Stimulated activated CD4-positive, alpha-beta T cell treated with anti-CD3 and anti-CD28 coated beads, TNF-alpha, amount 100 ng/mL, for 24 hours (primary cell): ENCODE results near the gene ATL1.
"Not testable (repeated sequence)": the region's sequence is repeated elsewhere in the genome, so short reads cannot be mapped to it uniquely, and the experiment has no call there.

Experiments
- DNase-seq, 3 experiments: peaks; one replicate each; pipeline ENCODE4 v3.0.0-alpha.2; 2020; ENCODE audit warnings: low read depth in 3 of 3

Gene ATL1

DNA sequence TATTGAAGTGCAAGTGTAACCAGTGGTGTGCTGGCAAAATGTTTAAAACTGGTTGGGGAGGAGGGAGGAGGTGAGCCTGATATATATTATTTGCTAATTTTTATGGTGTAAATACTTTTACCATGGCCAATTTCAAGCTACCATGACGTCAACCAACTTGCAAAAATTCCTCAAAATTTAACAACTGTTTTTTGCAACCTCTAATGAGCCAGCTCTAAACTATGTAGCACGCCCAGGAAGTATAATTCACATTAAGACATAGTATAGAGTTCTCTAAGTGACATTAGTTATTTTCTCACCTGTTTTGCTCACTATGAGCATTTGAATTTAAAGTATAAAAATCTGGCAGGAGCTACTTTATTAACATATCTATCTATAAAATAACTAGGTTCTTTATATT is 41.4 kb downstream of the ATL1 start:
- no peak for DNase-seq

DNA sequence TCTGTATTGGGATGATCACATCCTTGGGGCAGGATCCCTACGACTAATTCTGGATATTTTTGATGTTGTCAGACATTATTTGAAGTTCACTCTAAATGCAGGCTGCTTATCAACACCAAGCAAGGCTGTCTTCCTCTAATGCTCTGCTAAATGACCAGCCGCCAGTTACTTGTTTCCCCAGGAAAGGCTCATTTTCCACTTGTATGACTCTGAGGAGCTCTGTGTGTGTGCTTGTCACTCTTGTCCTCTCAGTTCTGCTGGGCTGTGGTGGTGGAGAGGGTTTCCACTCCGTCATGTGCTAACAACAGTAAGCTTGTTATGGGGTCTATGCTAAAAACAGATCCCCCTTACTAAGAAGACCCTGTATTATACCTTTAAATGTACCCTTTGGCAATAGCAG is 42.1 kb downstream of the ATL1 start:
- no peak for DNase-seq

DNA sequence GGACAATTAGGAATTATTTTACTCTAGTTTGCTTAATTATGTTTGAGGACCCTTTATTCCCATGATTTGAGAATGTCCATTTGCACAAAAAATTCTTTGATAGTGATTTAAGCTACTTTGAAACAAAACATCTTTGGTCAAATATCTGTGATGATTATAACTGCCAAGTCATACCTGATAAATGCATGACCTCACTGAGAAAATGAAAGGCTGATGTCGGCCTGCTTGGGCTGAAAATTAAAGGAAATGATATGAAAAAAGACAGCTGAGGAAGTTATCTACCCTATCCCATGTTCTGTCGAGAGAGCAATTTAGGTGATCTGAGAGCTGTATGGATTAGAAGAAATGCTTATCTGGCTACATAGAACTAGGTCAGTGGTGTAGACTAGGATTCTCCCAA is 43.6 kb downstream of the ATL1 start:
- DNase-seq = no peak

- no peak for DNase-seq
Observed at GRCh38 chr14:50605766-50606165, 45.8 kb downstream of the ATL1 start.

DNA sequence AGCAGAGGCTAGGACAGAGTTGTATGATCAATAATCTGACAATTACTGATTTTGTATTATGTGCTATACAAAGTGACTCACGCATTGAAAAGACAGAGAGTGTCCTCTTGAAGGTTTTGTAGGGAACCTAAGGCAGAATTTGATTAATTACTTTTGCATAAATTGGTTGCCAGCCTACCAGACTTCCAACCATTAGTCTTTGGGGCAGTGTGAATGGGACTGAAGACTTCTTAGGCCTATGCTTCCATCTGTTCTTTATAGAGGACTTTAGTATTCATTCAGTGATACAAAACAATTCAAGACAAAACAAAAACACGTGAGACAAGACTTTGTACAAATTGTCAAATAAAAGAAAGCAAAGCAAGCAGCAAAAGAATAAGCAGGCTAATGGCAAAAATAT is 46.5 kb downstream of the ATL1 start:
- DNase-seq = no peak

DNA sequence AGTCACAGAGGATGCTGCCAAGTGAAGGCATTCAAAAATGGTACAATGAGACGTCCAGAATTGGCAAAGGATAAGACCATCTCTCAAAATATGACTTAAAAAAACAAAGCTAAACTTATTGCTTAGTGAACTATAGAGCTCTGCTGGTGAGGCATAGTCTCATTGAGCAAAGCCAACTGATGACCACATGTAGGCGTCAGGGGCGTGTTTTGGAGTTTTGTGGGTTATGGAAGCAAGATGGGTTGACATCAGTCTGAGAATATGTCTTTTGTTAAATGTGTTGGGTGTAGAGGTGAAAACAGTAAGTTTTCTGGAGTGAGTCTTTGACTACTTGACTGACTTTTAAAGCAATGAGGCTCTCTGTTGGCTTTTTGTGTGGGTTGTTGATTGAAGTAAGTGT is 47.2 kb downstream of the ATL1 start:
- peak in 2 of 3 experiments; percentile 24 to 31 for DNase-seq

DNA sequence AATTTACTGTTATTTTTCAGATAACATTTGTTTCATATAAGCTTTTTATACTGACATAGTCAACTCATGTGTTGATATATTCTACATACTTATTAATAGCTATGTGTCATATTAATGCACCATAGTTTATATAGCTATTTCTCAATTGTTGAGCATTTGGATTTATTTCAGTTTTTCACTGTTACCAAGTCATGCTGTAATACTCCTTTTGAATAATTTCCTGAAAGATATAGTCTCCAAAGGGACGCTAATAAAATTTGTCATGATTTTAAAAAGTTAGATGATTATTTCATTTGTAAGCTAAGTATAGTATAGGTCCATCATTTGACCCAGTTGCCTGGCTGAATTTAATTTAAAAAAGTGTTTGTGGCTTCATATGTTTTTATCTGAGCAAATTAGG is 47.8 kb downstream of the ATL1 start:
- no peak for DNase-seq

DNA sequence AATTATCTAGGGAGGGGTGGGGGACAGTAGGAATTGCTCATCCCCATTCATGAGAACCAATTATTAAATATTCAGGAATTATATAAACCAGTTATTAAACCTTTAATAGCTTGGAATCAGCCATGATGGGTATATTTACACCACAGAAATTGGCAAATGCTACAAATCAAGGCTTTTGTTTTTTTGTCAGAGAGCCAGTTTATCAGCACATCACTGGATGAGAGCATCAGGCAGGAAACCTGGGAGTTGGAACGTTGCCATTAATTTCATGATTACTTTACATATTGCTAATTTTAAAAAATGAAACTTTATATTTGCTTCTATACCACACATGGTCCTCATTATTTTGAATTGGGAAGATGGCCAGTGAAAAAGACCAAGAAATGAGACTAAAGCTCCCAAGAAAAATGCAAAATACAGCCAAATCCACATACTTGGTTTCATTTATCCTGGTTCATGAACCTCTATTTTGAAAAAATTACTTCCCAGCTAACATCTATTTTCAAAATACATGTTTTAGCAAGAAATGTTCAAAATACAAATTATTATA is 48.4 kb downstream of the ATL1 start:
- DNase-seq = no peak

DNA sequence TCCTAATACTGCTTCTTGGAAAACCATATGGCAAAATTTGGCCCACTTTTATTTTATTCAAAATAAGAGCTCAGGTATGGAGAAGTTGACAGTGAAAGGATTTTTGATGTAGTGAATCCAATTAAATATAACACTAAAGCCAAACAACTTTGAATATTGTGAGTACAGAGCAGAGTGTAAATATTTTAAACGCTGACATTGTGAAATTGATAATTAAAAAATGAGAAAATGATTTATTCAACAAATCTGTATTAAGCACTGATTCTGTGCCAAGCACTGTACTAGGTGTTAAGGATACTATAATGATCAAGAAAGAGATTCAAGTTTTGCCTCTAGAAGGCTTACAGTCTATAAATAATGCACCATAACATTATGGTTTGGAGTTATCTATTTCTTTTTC is 50.5 kb downstream of the ATL1 start:
- no peak for DNase-seq

- no peak for DNase-seq
Observed at GRCh38 chr14:50612806-50613205, 52.9 kb downstream of the ATL1 start.

- DNase-seq = no peak
Observed at GRCh38 chr14:50615056-50615455, 55.1 kb downstream of the ATL1 start.

- no peak for DNase-seq
Observed at GRCh38 chr14:50615552-50615951, 55.6 kb downstream of the ATL1 start.

GRCh38 chr14:50616275-50616674 is 56.3 kb downstream of the ATL1 start:
- DNase-seq = no peak

GRCh38 chr14:50619569-50620141 is 59.7 kb downstream of the ATL1 start:
- no peak for DNase-seq

DNA sequence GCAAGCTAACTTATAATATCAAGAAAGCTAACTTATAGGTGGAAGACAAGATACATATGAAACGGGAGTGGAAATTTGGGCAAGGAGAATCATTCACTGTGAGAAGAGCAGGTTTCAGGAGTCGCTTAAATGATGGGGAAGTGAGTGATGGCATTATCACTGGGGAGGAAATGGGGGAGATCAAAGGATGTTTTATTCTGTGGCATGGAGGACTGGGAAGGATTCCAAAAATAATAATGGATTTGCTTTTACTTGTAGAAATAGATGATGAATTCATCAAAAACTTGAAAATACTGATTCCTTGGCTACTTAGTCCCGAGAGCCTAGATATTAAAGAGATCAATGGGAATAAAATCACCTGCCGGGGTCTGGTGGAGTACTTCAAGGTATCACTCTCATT is 60.4 kb downstream of the ATL1 start:
- no peak for DNase-seq

DNA sequence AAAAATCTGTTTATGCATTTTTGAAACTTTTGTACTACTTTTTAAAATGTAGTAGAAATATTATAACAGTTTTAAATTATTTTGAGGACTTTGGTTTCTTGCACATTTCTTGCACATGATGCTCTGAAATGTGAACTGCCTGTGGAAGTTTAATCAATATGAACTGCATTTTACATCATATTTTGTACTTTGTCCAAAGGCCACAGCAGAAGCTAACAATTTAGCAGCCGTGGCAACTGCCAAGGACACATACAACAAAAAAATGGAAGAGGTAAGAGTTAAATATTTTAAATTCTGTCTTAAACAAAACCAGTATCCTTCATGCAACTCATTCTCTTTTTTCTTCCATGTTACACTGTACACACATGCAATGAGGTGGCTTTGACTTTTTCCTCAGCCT is 63.0 kb downstream of the ATL1 start:
- no peak for DNase-seq

GRCh38 chr14:50624447-50624846 is 64.5 kb downstream of the ATL1 start:
- no peak for DNase-seq

- DNase-seq = not testable (repeated sequence)
Observed at GRCh38 chr14:50624947-50625346, 65.0 kb downstream of the ATL1 start.

DNA sequence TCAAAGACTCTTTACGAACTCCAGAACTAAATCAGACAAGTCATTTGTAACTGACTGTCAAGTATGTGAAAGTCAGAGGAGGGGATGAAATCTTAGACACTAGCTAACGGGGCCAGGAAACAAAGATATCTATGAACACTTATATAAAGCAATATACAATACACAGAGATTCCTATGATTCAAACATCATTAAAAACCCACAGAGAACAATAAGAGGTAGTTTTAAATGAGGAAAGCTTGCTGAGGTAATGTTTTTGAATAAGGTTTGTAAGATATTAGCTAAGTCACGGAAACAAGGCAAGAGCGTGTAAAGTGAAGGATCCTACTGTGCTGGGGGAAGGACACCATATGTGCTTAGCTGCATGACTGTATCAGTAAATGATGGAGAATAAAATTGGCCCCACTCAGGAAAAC is 71.5 kb downstream of the ATL1 start:
- DNase-seq = no peak

GRCh38 chr14:50633954-50634353 is 74.0 kb downstream of the ATL1 start:
- DNase-seq = no peak

- DNase-seq = no peak
Observed at GRCh38 chr14:50635141-50635540, 75.2 kb downstream of the ATL1 start.

- DNase-seq = no peak
Observed at GRCh38 chr14:50647282-50647681, 87.3 kb downstream of the ATL1 start.

GRCh38 chr14:50647753-50648152 is 87.8 kb downstream of the ATL1 start:
- DNase-seq = no peak

DNA sequence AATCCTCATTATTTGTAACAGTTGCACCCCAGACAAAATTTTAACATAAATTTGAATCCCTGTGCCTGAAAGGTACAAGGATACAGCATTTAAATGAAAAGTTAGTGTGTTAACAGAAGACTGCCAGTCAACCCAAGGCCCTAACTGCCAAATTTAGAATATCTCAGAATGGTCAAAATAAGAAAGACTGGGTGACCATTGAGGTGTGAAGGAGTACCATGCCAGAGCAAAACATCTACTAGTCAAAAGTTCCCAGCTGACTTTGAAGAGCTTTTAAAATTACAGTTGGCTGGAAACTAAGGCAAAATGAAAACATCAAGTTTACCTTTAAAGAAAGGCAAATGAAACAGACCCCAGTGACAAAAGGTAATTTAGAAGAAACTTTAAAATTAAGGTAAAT is 89.7 kb downstream of the ATL1 start:
- no peak for DNase-seq
